Stimulated activated CD8-positive, alpha-beta memory T cell treated with anti-CD3 and anti-CD28 coated beads, Interleukin-15, amount 100 ng/mL, for 24 hours (primary cell): ENCODE measurements around the gene MYCBP.
"Not testable (repeated sequence)": the region's sequence is repeated elsewhere in the genome, so short reads cannot be mapped to it uniquely, and the experiment has no call there.

Source experiments
- DNase-seq: peaks from one replicate; pipeline ENCODE4 v3.0.0-alpha.2; 2020; ENCODE audit warnings: low read depth

The MYCBP gene

GRCh38 chr1:38867208-38867607 lies 5.9 kb downstream of the MYCBP start:
- DNase-seq = no peak

- no peak for DNase-seq
These were observed 7.9 kb downstream of the MYCBP start for GRCh38 chr1:38865112-38865715.

- no peak for DNase-seq
These were observed 12.7 kb downstream of the MYCBP start for GRCh38 chr1:38860454-38860795.

- DNase-seq = peak; percentile 94
These were observed 13.3 kb downstream of the MYCBP start, which contains the start of gene RRAGC for GRCh38 chr1:38859561-38860453. Gene RRAGC, minus strand, starts transcription at chr1:38859772. Its CDS starts 126 bp downstream, at chr1:38859646.

- DNase-seq = no peak
These were observed 14.2 kb downstream of the MYCBP start for GRCh38 chr1:38858833-38859560.

GRCh38 chr1:38852780-38853179 lies 20.4 kb downstream of the MYCBP start:
- no peak for DNase-seq

GRCh38 chr1:38848071-38848470 lies 25.1 kb downstream of the MYCBP start:
- no peak for DNase-seq

- no peak for DNase-seq
These were observed 26.9 kb downstream of the MYCBP start for GRCh38 chr1:38846210-38846609.

- DNase-seq = not testable (repeated sequence)
These were observed 28.1 kb downstream of the MYCBP start for GRCh38 chr1:38845088-38845487.

- no peak for DNase-seq
These were observed 32.9 kb downstream of the MYCBP start for GRCh38 chr1:38840281-38840680.

- DNase-seq = no peak
These were observed 33.8 kb downstream of the MYCBP start for GRCh38 chr1:38839363-38839762.

GRCh38 chr1:38836316-38836715 lies 36.8 kb downstream of the MYCBP start:
- DNase-seq = not testable (repeated sequence)

- DNase-seq = no peak
These were observed 38.0 kb downstream of the MYCBP start for GRCh38 chr1:38834937-38835827.

- DNase-seq = no peak
These were observed 38.8 kb downstream of the MYCBP start for GRCh38 chr1:38834221-38834782.

GRCh38 chr1:38833146-38833545 lies 40.0 kb downstream of the MYCBP start:
- DNase-seq = no peak

GRCh38 chr1:38832370-38832734 lies 40.8 kb downstream of the MYCBP start:
- no peak for DNase-seq

GRCh38 chr1:38831731-38832369 lies 41.3 kb downstream of the MYCBP start:
- DNase-seq = no peak

- no peak for DNase-seq
These were observed 43.8 kb downstream of the MYCBP start for GRCh38 chr1:38829368-38829767.

GRCh38 chr1:38827318-38827717 lies 45.8 kb downstream of the MYCBP start:
- DNase-seq = no peak

GRCh38 chr1:38826886-38827285 lies 46.3 kb downstream of the MYCBP start:
- DNase-seq = no peak

GRCh38 chr1:38826262-38826661 lies 46.9 kb downstream of the MYCBP start:
- DNase-seq = no peak
